Thoracic aorta (tissue), 2 donors: Measurements from ENCODE around the gene ZBTB40. TPM values are rescaled to one million over a fixed set of nuclear protein-coding genes. Genes with fewer than 3 reads are reported as not detected.
A peak's percentile ranks its signal among the peaks of the same experiment; 100 is the strongest.

Experiments
- ATAC-seq: fragments of 150-250 bp; one replicate; pipeline ENCODE4 v1.8.0; 2017; ENCODE audit warnings: low read depth; ENCODE audit not compliant: insufficient number of reproducible peaks, low FRiP score
- DNase-seq: peaks from one replicate; pipeline ENCODE4 v3.0.0-alpha.2; 2020; ENCODE audit warnings: low spot score
- H3K27ac ChIP-seq, 2 donors: fragments of 200-600 bp; sonication (generic); 1 replicate in 1 of 2; 2 replicates in 1 of 2; pipeline ENCODE4 v1.5.1; 2016; ENCODE audit warnings: mild to moderate bottlenecking in 2 of 2, moderate library complexity in 2 of 2
- H3K27me3 ChIP-seq: fragments of 200-600 bp; sonication (generic); replicated peaks from 2 replicates; pipeline ENCODE4 v1.6.0; 2016; ENCODE audit warnings: mild to moderate bottlenecking; ENCODE audit not compliant: insufficient read depth
- H3K36me3 ChIP-seq: fragments of 200-600 bp; sonication (generic); one replicate; pipeline ENCODE4 v1.5.1; 2016
- H3K4me1 ChIP-seq, 2 donors: fragments of 200-600 bp; sonication (generic); 1 replicate in 1 of 2; 2 replicates in 1 of 2; pipeline versions ENCODE4 v1.5.1 to v1.6.0; 2016; ENCODE audit warnings: low read depth in 2 of 2, mild to moderate bottlenecking in 1 of 2; ENCODE audit not compliant: control insufficient read depth in 1 of 2
- H3K4me3 ChIP-seq: fragments of 200-600 bp; sonication (generic); 2 replicates; pipeline ENCODE4 v1.5.1; 2016; ENCODE audit warnings: mild to moderate bottlenecking
- H3K9me3 ChIP-seq: fragments of 200-600 bp; sonication (generic); 2 replicates; pipeline ENCODE4 v1.5.1; 2016
- CTCF ChIP-seq: fragments of 200-600 bp; sonication (generic); IDR thresholded peaks from one replicate; pipeline ENCODE4 v1.5.1; 2019; ENCODE audit warnings: antibody characterized with exemption
- total RNA-seq, 2 donors: library from RNA; depleted of rRNA; stranded (reverse); fragments of >200 nt; gene quantifications; one replicate each; pipeline versions ENCODE4 v1.1.0 to v1.2.3, GENCODE V29; 2016

ZBTB40 gene
- total RNA-seq, 2 donors from 2014 or later = 30.4 to 36.4 TPM

GRCh38 chr1:22527122-22527521 lies 75.5 kb downstream of the ZBTB40 start:
- Histone ChIP-seq H3K4me1 (peaks cover 15 to 23% of the 10 kb centered on the region in 2 donors), H3K36me3 (peaks cover 45% of the 10 kb centered on the region), H3K4me3 (no peak overlapping the region), H3K27ac (no peak overlapping the region), H3K27me3 (no peaks in the 10 kb centered on the region), H3K9me3 (no peaks in the 10 kb centered on the region)
- ATAC-seq = no peak
- no peak for DNase-seq
- TF ChIP-seq CTCF = no peak

- ATAC-seq = no peak
- no peak for DNase-seq
- H3K4me3 ChIP-seq = no peak overlapping the region
- TF ChIP-seq CTCF = no peak
- H3K4me1 ChIP-seq = peaks cover 15 to 23% of the 10 kb centered on the region in 2 donors
- H3K9me3 ChIP-seq = no peaks in the 10 kb centered on the region
- H3K36me3 ChIP-seq = peaks cover 42% of the 10 kb centered on the region
- peak overlapping the region in 1 of 2 donors; percentile 87 for H3K27ac ChIP-seq
- no peaks in the 10 kb centered on the region for H3K27me3 ChIP-seq
Measured at GRCh38 chr1:22527555-22528296, 76.1 kb downstream of the ZBTB40 start.

GRCh38 chr1:22528451-22528850 lies 76.8 kb downstream of the ZBTB40 start:
- H3K9me3 ChIP-seq = no peaks in the 10 kb centered on the region
- peaks cover 41% of the 10 kb centered on the region for H3K36me3 ChIP-seq
- peak overlapping the region; percentile 87 for H3K27ac ChIP-seq
- no peak overlapping the region for H3K4me3 ChIP-seq
- DNase-seq = no peak
- H3K4me1 ChIP-seq = peaks cover 15 to 23% of the 10 kb centered on the region in 2 donors
- H3K27me3 ChIP-seq = no peaks in the 10 kb centered on the region
- no peak for TF ChIP-seq CTCF
- ATAC-seq = no peak

GRCh38 chr1:22529901-22530621 lies 78.4 kb downstream of the ZBTB40 start:
- ATAC-seq (peak; percentile 79), DNase-seq (no peak)
- H3K9me3 ChIP-seq = no peaks in the 10 kb centered on the region
- peak overlapping the region; percentile 87 for H3K27ac ChIP-seq
- no peaks in the 10 kb centered on the region for H3K27me3 ChIP-seq
- H3K4me3 ChIP-seq = no peak overlapping the region
- H3K4me1 ChIP-seq = peaks cover 15 to 23% of the 10 kb centered on the region in 2 donors
- no peak for TF ChIP-seq CTCF
- H3K36me3 ChIP-seq = peaks cover 25% of the 10 kb centered on the region

GRCh38 chr1:22530715-22531114 lies 79.1 kb downstream of the ZBTB40 start:
- Histone ChIP-seq H3K27ac (peak overlapping the region; percentile 87), H3K4me1 (peaks cover 15 to 23% of the 10 kb centered on the region in 2 donors), H3K4me3 (no peak overlapping the region), H3K36me3 (peaks cover 18% of the 10 kb centered on the region), H3K27me3 (no peaks in the 10 kb centered on the region), H3K9me3 (no peaks in the 10 kb centered on the region)
- no peak for ATAC-seq
- no peak for TF ChIP-seq CTCF
- no peak for DNase-seq
